NCI-H1694 treated with DMSO at 0.1 percent for 48 hours (cell line): ENCODE data around the gene ASCC3.
"Not testable (repeated sequence)": the region's sequence is repeated elsewhere in the genome, so short reads cannot be mapped to it uniquely, and the experiment has no call there.

ENCODE experiments used
- DNase-seq: peaks from one replicate; lab custom pipeline; 2025; lab: John Stamatoyannopoulos, UW

Gene ASCC3

GRCh38 chr6:100880853-100881706, at the start of gene ASCC3:
TSS of gene ASCC3 (minus strand) at chr6:100881329. CDS start at chr6:100867997, 13,332 bp downstream.
- peak; percentile 68 for DNase-seq

GRCh38 chr6:100925749-100926148, 44.6 kb upstream of the ASCC3 start:
- no peak for DNase-seq

- no peak for DNase-seq
Observed at GRCh38 chr6:100924534-100925227, 43.6 kb upstream of the ASCC3 start.

- DNase-seq: no peak
Observed at GRCh38 chr6:100923481-100924165, 42.5 kb upstream of the ASCC3 start.

- no peak for DNase-seq
Observed at GRCh38 chr6:100920028-100920605, 39.0 kb upstream of the ASCC3 start.

GRCh38 chr6:100918152-100918551, 37.0 kb upstream of the ASCC3 start:
- DNase-seq: no peak

GRCh38 chr6:100915876-100916275, 34.7 kb upstream of the ASCC3 start:
- DNase-seq: no peak

GRCh38 chr6:100913400-100914276, 32.5 kb upstream of the ASCC3 start:
- DNase-seq: no peak

- DNase-seq: no peak
Observed at GRCh38 chr6:100906325-100906724, 25.2 kb upstream of the ASCC3 start.

- no peak for DNase-seq
Observed at GRCh38 chr6:100905067-100905466, 23.9 kb upstream of the ASCC3 start.

- DNase-seq: no peak
Observed at GRCh38 chr6:100904316-100904715, 23.2 kb upstream of the ASCC3 start.

- no peak for DNase-seq
Observed at GRCh38 chr6:100901582-100901981, 20.5 kb upstream of the ASCC3 start.

- DNase-seq: no peak
Observed at GRCh38 chr6:100899202-100899601, 18.1 kb upstream of the ASCC3 start.

GRCh38 chr6:100897671-100898070, 16.5 kb upstream of the ASCC3 start:
- no peak for DNase-seq

GRCh38 chr6:100893743-100894142, 12.6 kb upstream of the ASCC3 start:
- DNase-seq: no peak

- no peak for DNase-seq
Observed at GRCh38 chr6:100892693-100893092, 11.6 kb upstream of the ASCC3 start.

- DNase-seq: no peak
Observed at GRCh38 chr6:100892116-100892515, 11.0 kb upstream of the ASCC3 start.

- no peak for DNase-seq
Observed at GRCh38 chr6:100891079-100891478, 9.9 kb upstream of the ASCC3 start.

GRCh38 chr6:100890646-100891045, 9.5 kb upstream of the ASCC3 start:
- not testable (repeated sequence) for DNase-seq

- DNase-seq: no peak
Observed at GRCh38 chr6:100889351-100889750, 8.2 kb upstream of the ASCC3 start.

- no peak for DNase-seq
Observed at GRCh38 chr6:100886076-100886475, 4.9 kb upstream of the ASCC3 start.
